HepG2 (cell line): ENCODE data around the gene SLC22A7. TPM values are rescaled to one million over a fixed set of nuclear protein-coding genes. Genes with fewer than 3 reads are reported as not detected.

ENCODE experiments used
- ARNT2 ChIP-seq: sonication (generic); formaldehyde crosslinking; IDR thresholded peaks from 2 replicates; pipeline ENCODE4 v1.8.0; 2022; ENCODE audit warnings: mild to moderate bottlenecking, low read depth, missing genetic modification reagents, moderate library complexity
- NCOA1 ChIP-seq: sonication (generic); formaldehyde crosslinking; IDR thresholded peaks from 2 replicates; pipeline ENCODE4 v1.9.0; 2021; ENCODE audit warnings: missing genetic modification reagents
- PAXIP1 ChIP-seq: sonication (generic); formaldehyde crosslinking; conservative IDR thresholded peaks from 2 replicates; pipeline ENCODE4 v1.4.0; 2020; ENCODE audit warnings: mild to moderate bottlenecking, missing genetic modification reagents, moderate library complexity
- PLRG1 ChIP-seq: fragments of 450-650 bp; conservative IDR thresholded peaks from 2 replicates; pipeline ENCODE4 v1.6.1; 2016
- STAG1 ChIP-seq: sonication (generic); formaldehyde crosslinking; IDR thresholded peaks from 2 replicates; pipeline ENCODE4 v1.4.0; 2020; ENCODE audit warnings: missing genetic modification reagents
- ZBTB38 ChIP-seq: sonication (generic); formaldehyde crosslinking; IDR thresholded peaks from 2 replicates; pipeline ENCODE4 v1.5.1; 2020; ENCODE audit warnings: mild to moderate bottlenecking, missing genetic modification reagents
- ZFP37 ChIP-seq: sonication (generic); formaldehyde crosslinking; IDR thresholded peaks from 2 replicates; pipeline ENCODE4 v1.4.0; 2020; ENCODE audit warnings: missing genetic modification reagents, borderline replicate concordance
- ZMAT3 ChIP-seq: sonication (generic); formaldehyde crosslinking; conservative IDR thresholded peaks from 2 replicates; pipeline ENCODE4 v1.7.0; 2021; ENCODE audit warnings: missing genetic modification reagents
- ZNF232 ChIP-seq: sonication (generic); formaldehyde crosslinking; IDR thresholded peaks from 2 replicates; pipeline ENCODE4 v1.4.0; 2020; ENCODE audit warnings: missing genetic modification reagents, borderline replicate concordance
- ZNF790 ChIP-seq: sonication (generic); formaldehyde crosslinking; IDR thresholded peaks from 2 replicates; pipeline ENCODE4 v1.8.0; 2022; ENCODE audit warnings: missing genetic modification reagents, mild to moderate bottlenecking, borderline replicate concordance
- ZNF883 ChIP-seq: sonication (generic); formaldehyde crosslinking; IDR thresholded peaks from 2 replicates; pipeline ENCODE4 v1.5.1; 2020; ENCODE audit warnings: mild to moderate bottlenecking, missing genetic modification reagents; ENCODE audit errors: not compliant biosample characterization
- polyA plus RNA-seq, 8 experiments: library from polyadenylated mRNA; depleted of rRNA in 3 of 8; stranded (reverse) in 7 of 8; unstranded in 1 of 8; fragments of >200 nt; fragmentation: Illumina TruSeq in 4 of 8; extraction: Trizol in 4 of 8; gene quantifications; 2 replicates each; pipeline versions ENCODE4 v1.2.1 to v1.2.3, GENCODE V29; 2011 to 2016; ENCODE audit warnings: low read depth in 4 of 8, missing spikeins in 1 of 8, mixed read lengths in 1 of 8; ENCODE audit not compliant: insufficient read depth in 1 of 8
- total RNA-seq, 5 experiments: library from RNA; depleted of rRNA; stranded (reverse); fragments of >200 nt; fragmentation: Illumina TruSeq; extraction: Trizol; gene quantifications; 2 replicates each; pipeline ENCODE4 v1.2.3, GENCODE V29; 2016; ENCODE audit warnings: low read depth in 1 of 5
- TF ChIP-seq, protein P1 (sequence below): IDR thresholded peaks from 2 replicates; pipeline ENCODE4 v1.6.1; 2016; ENCODE audit warnings: missing compliant biosample characterization, missing genetic modification reagents, borderline replicate concordance
- TF ChIP-seq, protein P2 (sequence below): sonication (generic); formaldehyde crosslinking; IDR thresholded peaks from 2 replicates; pipeline ENCODE4 v1.4.0; 2020; ENCODE audit warnings: mild to moderate bottlenecking, low read depth, missing genetic modification reagents
- TF ChIP-seq, protein P3 (sequence below): sonication (generic); formaldehyde crosslinking; IDR thresholded peaks from 2 replicates; pipeline ENCODE4 v1.4.0; 2020; ENCODE audit warnings: missing genetic modification reagents

The SLC22A7 gene
- total and polyA plus RNA-seq, 2 of the 13 experiments (the other 11 are each of a cell fraction or from before 2014, with no cell fraction given), result 5.3 to 22.6 TPM

GRCh38 chr6:43278524-43279078, 19.5 kb upstream of the SLC22A7 start (continued):
- TF ChIP-seq, protein P1, sequence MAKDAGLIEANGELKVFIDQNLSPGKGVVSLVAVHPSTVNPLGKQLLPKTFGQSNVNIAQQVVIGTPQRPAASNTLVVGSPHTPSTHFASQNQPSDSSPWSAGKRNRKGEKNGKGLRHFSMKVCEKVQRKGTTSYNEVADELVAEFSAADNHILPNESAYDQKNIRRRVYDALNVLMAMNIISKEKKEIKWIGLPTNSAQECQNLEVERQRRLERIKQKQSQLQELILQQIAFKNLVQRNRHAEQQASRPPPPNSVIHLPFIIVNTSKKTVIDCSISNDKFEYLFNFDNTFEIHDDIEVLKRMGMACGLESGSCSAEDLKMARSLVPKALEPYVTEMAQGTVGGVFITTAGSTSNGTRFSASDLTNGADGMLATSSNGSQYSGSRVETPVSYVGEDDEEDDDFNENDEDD (CRISPR knock-in tag), result peak; percentile 41; the same call in 1 of the 2 replicates
- TF ChIP-seq ZNF232 (CRISPR knock-in tag), result 0 out of 2 replicates have a peak, but pooled peaks have one; percentile 23
- TF ChIP-seq ZNF790 (CRISPR knock-in tag), result peak; percentile 62; the same call in 1 of the 2 replicates
- TF ChIP-seq ZFP37 (CRISPR knock-in tag), result 0 out of 2 replicates have a peak, but pooled peaks have one; percentile 7
- TF ChIP-seq, protein P2, sequence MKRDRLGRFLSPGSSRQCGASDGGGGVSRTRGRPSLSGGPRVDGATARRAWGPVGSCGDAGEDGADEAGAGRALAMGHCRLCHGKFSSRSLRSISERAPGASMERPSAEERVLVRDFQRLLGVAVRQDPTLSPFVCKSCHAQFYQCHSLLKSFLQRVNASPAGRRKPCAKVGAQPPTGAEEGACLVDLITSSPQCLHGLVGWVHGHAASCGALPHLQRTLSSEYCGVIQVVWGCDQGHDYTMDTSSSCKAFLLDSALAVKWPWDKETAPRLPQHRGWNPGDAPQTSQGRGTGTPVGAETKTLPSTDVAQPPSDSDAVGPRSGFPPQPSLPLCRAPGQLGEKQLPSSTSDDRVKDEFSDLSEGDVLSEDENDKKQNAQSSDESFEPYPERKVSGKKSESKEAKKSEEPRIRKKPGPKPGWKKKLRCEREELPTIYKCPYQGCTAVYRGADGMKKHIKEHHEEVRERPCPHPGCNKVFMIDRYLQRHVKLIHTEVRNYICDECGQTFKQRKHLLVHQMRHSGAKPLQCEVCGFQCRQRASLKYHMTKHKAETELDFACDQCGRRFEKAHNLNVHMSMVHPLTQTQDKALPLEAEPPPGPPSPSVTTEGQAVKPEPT, result 0 out of 2 replicates have a peak, but pooled peaks have one; percentile 21
- TF ChIP-seq ZBTB38 (CRISPR knock-in tag), result peak; percentile 70
- no peak for TF ChIP-seq ZNF883 (CRISPR knock-in tag)
- TF ChIP-seq, protein P3, sequence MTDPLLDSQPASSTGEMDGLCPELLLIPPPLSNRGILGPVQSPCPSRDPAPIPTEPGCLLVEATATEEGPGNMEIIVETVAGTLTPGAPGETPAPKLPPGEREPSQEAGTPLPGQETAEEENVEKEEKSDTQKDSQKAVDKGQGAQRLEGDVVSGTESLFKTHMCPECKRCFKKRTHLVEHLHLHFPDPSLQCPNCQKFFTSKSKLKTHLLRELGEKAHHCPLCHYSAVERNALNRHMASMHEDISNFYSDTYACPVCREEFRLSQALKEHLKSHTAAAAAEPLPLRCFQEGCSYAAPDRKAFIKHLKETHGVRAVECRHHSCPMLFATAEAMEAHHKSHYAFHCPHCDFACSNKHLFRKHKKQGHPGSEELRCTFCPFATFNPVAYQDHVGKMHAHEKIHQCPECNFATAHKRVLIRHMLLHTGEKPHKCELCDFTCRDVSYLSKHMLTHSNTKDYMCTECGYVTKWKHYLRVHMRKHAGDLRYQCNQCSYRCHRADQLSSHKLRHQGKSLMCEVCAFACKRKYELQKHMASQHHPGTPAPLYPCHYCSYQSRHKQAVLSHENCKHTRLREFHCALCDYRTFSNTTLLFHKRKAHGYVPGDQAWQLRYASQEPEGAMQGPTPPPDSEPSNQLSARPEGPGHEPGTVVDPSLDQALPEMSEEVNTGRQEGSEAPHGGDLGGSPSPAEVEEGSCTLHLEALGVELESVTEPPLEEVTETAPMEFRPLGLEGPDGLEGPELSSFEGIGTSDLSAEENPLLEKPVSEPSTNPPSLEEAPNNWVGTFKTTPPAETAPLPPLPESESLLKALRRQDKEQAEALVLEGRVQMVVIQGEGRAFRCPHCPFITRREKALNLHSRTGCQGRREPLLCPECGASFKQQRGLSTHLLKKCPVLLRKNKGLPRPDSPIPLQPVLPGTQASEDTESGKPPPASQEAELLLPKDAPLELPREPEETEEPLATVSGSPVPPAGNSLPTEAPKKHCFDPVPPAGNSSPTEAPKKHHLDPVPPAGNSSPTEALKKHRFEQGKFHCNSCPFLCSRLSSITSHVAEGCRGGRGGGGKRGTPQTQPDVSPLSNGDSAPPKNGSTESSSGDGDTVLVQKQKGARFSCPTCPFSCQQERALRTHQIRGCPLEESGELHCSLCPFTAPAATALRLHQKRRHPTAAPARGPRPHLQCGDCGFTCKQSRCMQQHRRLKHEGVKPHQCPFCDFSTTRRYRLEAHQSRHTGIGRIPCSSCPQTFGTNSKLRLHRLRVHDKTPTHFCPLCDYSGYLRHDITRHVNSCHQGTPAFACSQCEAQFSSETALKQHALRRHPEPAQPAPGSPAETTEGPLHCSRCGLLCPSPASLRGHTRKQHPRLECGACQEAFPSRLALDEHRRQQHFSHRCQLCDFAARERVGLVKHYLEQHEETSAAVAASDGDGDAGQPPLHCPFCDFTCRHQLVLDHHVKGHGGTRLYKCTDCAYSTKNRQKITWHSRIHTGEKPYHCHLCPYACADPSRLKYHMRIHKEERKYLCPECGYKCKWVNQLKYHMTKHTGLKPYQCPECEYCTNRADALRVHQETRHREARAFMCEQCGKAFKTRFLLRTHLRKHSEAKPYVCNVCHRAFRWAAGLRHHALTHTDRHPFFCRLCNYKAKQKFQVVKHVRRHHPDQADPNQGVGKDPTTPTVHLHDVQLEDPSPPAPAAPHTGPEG (CRISPR knock-in tag), result no peak
- peak; percentile 17 for TF ChIP-seq ARNT2 (CRISPR knock-in tag)
- TF ChIP-seq NCOA1 (CRISPR knock-in tag), result no peak
- no peak for TF ChIP-seq PLRG1
- peak; percentile 23; the same call in 1 of the 2 replicates for TF ChIP-seq STAG1 (CRISPR knock-in tag)
- peak; percentile 90 for TF ChIP-seq PAXIP1 (CRISPR knock-in tag)
- peak; percentile 26; the same call in 1 of the 2 replicates for TF ChIP-seq ZMAT3 (CRISPR knock-in tag)
